ENCODE measurements around the gene SHOC2.

- TF ChIP-seq POLR2A (IDR thresholded peaks at IDR 0.05; ENCODE audit: control extremely low read depth in 1 of 2, low read depth in 2 of 2, low read length in 2 of 2), result no peak
- TF ChIP-seq, protein P1, sequence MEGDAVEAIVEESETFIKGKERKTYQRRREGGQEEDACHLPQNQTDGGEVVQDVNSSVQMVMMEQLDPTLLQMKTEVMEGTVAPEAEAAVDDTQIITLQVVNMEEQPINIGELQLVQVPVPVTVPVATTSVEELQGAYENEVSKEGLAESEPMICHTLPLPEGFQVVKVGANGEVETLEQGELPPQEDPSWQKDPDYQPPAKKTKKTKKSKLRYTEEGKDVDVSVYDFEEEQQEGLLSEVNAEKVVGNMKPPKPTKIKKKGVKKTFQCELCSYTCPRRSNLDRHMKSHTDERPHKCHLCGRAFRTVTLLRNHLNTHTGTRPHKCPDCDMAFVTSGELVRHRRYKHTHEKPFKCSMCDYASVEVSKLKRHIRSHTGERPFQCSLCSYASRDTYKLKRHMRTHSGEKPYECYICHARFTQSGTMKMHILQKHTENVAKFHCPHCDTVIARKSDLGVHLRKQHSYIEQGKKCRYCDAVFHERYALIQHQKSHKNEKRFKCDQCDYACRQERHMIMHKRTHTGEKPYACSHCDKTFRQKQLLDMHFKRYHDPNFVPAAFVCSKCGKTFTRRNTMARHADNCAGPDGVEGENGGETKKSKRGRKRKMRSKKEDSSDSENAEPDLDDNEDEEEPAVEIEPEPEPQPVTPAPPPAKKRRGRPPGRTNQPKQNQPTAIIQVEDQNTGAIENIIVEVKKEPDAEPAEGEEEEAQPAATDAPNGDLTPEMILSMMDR (IDR thresholded peaks at IDR 0.05; ENCODE audit: control extremely low read depth in 1 of 3, insufficient read depth in 1 of 3, low read depth in 1 of 3, low read length in 3 of 3), result no peak
- no peak for TF ChIP-seq RXRA (IDR thresholded peaks at IDR 0.05; ENCODE audit: insufficient read depth, low read depth, low read length)
- TF ChIP-seq EP300 (IDR thresholded peaks at IDR 0.05; ENCODE audit: borderline replicate concordance in 1 of 2, low read depth in 2 of 2, low read length in 2 of 2), result no peak
- TF ChIP-seq TAF1 (IDR thresholded peaks at IDR 0.05; ENCODE audit: low read depth, low read length), result no peak
- no peak for TF ChIP-seq SIN3A (conservative IDR thresholded peaks at IDR 0.05 in 1 of 2, IDR thresholded peaks at IDR 0.05 in 1 of 2; ENCODE audit: low read depth in 1 of 2, low read length in 2 of 2)
- no peak for TF ChIP-seq EZH2 (IDR thresholded peaks at IDR 0.05; ENCODE audit: low read depth, low read length, severe bottlenecking)
- no peak for TF ChIP-seq CREB1 (IDR thresholded peaks at IDR 0.05)
- no peak for TF ChIP-seq JUND (IDR thresholded peaks at IDR 0.05; ENCODE audit: low read length)
- no peak for TF ChIP-seq SUZ12 (IDR thresholded peaks at IDR 0.05; ENCODE audit: low read length)
Observed at GRCh38 chr10:110880012-110880411, 39.4 kb upstream of the SHOC2 start.

Data from H1 (cell line).